ENCODE measurements around the gene KATNBL1.

- no peak for TF ChIP-seq POLR2AphosphoS5 (IDR thresholded peaks at IDR 0.05; ENCODE audit: control insufficient read depth, insufficient read depth, low read depth, low read length)
- no peak for TF ChIP-seq CTCF (IDR thresholded peaks at IDR 0.05 in 2 of 3, conservative IDR thresholded peaks at IDR 0.05 in 1 of 3; ENCODE audit: insufficient read depth in 2 of 3, low read depth in 1 of 3, low read length in 3 of 3)
- no peak for TF ChIP-seq JUN (IDR thresholded peaks at IDR 0.05; ENCODE audit: borderline replicate concordance, low read depth, low read length)
- no peak for TF ChIP-seq JUN (CRISPR knock-in tag; IDR thresholded peaks at IDR 0.05; ENCODE audit: borderline replicate concordance)
- no peak for TF ChIP-seq ZNF197 (CRISPR knock-in tag; IDR thresholded peaks at IDR 0.05; ENCODE audit: low read depth)
- TF ChIP-seq ZNF274 (IDR thresholded peaks at IDR 0.05; ENCODE audit: borderline replicate concordance, low read depth, low read length), result no peak
- TF ChIP-seq EZH2 (IDR thresholded peaks at IDR 0.05; ENCODE audit: borderline replicate concordance, low read depth, low read length), result no peak
- TF ChIP-seq NBN (IDR thresholded peaks at IDR 0.05; ENCODE audit: low read depth), result no peak
- TF ChIP-seq ZNF57 (CRISPR knock-in tag; IDR thresholded peaks at IDR 0.05), result no peak
Measured at GRCh38 chr15:34119291-34119690, 90.6 kb downstream of the KATNBL1 start.

Data from K562 (cell line).